A673 (cell line): Measurements from ENCODE around the gene FNDC11. TPM values are rescaled to one million over a fixed set of nuclear protein-coding genes. Genes with fewer than 3 reads are reported as not detected.
"Not testable (repeated sequence)": the region's sequence is repeated elsewhere in the genome, so short reads cannot be mapped to it uniquely, and the experiment has no call there.

Experiments
- BruUV-seq: library from RNA; stranded (reverse); fragments of 400-500 nt; replicated peaks from 2 replicates; lab custom pipeline; 2021; lab: Mats Ljungman, UMichigan
- CTCF ChIA-PET: fragments of 300-600 bp; sonication (Branson Sonifier 250); formaldehyde crosslinking; loops from one replicate; lab custom pipeline; 2022; ENCODE audit warnings: antibody characterized with exemption; lab: Charles Lee
- POLR2A ChIA-PET: fragments of 300-600 bp; sonication (Branson Sonifier 250); formaldehyde crosslinking; loops from one replicate; lab custom pipeline; 2022; ENCODE audit warnings: antibody characterized with exemption; ENCODE audit not compliant: low non-redundant PET; lab: Charles Lee
- DNase-seq: peaks from one replicate; pipeline ENCODE4 v3.0.0-alpha.2; 2015; ENCODE audit warnings: low spot score
- H3K27ac ChIP-seq: fragments of 200-600 bp; sonication (generic); 2 replicates; pipeline ENCODE4 v1.5.1; 2016; ENCODE audit warnings: mixed run types, low read depth, mild to moderate bottlenecking, mixed read lengths, antibody characterized with exemption, low read length; ENCODE audit not compliant: poor library complexity, severe bottlenecking
- H3K27me3 ChIP-seq: fragments of 200-600 bp; sonication (generic); replicated peaks from 2 replicates; pipeline ENCODE4 v1.6.1; 2017; ENCODE audit warnings: mixed run types, low read depth, mild to moderate bottlenecking, mixed read lengths, antibody characterized with exemption, low read length; ENCODE audit not compliant: insufficient read depth, poor library complexity
- H3K36me3 ChIP-seq: fragments of 200-600 bp; sonication (generic); 2 replicates; pipeline ENCODE4 v1.6.1; 2016; ENCODE audit warnings: mixed run types, mild to moderate bottlenecking, mixed read lengths, antibody characterized with exemption, low read length; ENCODE audit not compliant: insufficient read depth, poor library complexity, severe bottlenecking
- H3K4me1 ChIP-seq: fragments of 200-600 bp; sonication (generic); 2 replicates; pipeline ENCODE4 v1.6.1; 2017; ENCODE audit warnings: mixed run types, mild to moderate bottlenecking, mixed read lengths, antibody characterized with exemption, low read length; ENCODE audit not compliant: insufficient read depth, poor library complexity, severe bottlenecking
- H3K4me3 ChIP-seq: fragments of 200-600 bp; sonication (generic); 2 replicates; pipeline ENCODE4 v1.5.1; 2016; ENCODE audit warnings: low read depth, mixed run types, mild to moderate bottlenecking, mixed read lengths, low read length; ENCODE audit not compliant: poor library complexity, severe bottlenecking
- H3K9me3 ChIP-seq: fragments of 200-600 bp; sonication (generic); 2 replicates; pipeline ENCODE4 v1.6.1; 2016; ENCODE audit warnings: mixed run types, low read depth, mild to moderate bottlenecking, mixed read lengths, antibody characterized with exemption, low read length; ENCODE audit not compliant: poor library complexity, severe bottlenecking
- EZH2 ChIP-seq: fragments of 200-600 bp; sonication (generic); IDR thresholded peaks from 2 replicates; pipeline ENCODE4 v1.6.1; 2017; ENCODE audit warnings: borderline replicate concordance, low read depth, mild to moderate bottlenecking, mixed read lengths, antibody characterized with exemption, low read length; ENCODE audit not compliant: poor library complexity, severe bottlenecking
- intact Hi-C: fragments of 100-400 bp; cut with micrococcal nuclease; formaldehyde crosslinking; loops from one replicate; pipeline ENCODE4 v1.10.0; 2022; ENCODE audit not compliant: unreplicated experiment
- total RNA-seq: library from RNA; stranded (reverse); gene quantifications from 2 replicates; pipeline ENCODE4 v1.2.3, GENCODE V29; 2021
- TF ChIP-seq, protein P1 (sequence below): fragments of 300-800, 200-600 bp; sonication (generic); conservative IDR thresholded peaks from 2 replicates; pipeline ENCODE4 v1.5.1; 2017; ENCODE audit warnings: low read depth, mild to moderate bottlenecking, antibody characterized with exemption, low read length, moderate library complexity, mixed read lengths

FNDC11 gene
- total RNA-seq, 1 experiment from 2014 or later, result 0.21 TPM

DNA sequence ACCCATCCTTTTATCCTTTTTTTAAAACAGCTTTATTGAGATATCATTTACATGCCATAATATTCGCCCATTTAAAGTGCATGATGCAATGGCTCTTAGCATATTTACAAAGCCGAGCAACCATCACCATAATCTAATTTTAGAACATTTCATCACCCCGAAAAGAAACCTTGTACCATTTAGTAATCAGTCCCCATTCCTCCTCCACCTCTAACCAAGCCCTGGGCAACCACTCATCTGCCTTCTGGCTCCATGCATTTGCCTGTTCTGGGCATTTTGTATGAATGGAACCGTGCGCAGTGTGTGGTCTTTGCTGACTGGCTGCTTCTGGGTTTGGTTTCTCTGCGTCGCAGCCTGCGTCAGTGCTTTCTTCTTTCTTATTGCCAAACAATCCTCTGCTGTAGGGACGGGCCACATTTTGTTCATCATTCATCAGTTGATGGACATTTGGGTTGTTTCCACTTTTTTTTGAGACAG is 44.8 kb upstream of the FNDC11 start:
- intact Hi-C loops, result no loop called here
- Histone ChIP-seq H3K27me3 (peaks cover 7% of the 10 kb centered on the region), H3K9me3 (no peaks in the 10 kb centered on the region), H3K4me1 (no peaks in the 10 kb centered on the region), H3K36me3 (no peaks in the 10 kb centered on the region), H3K27ac (no peak overlapping the region), H3K4me3 (no peak overlapping the region)
- BruUV-seq, result no TSS peak
- DNase-seq, result no peak
- ChIA-PET CTCF (no interaction called here), POLR2A (no interaction called here)
- no peak for TF ChIP-seq EZH2
- TF ChIP-seq, protein P1, sequence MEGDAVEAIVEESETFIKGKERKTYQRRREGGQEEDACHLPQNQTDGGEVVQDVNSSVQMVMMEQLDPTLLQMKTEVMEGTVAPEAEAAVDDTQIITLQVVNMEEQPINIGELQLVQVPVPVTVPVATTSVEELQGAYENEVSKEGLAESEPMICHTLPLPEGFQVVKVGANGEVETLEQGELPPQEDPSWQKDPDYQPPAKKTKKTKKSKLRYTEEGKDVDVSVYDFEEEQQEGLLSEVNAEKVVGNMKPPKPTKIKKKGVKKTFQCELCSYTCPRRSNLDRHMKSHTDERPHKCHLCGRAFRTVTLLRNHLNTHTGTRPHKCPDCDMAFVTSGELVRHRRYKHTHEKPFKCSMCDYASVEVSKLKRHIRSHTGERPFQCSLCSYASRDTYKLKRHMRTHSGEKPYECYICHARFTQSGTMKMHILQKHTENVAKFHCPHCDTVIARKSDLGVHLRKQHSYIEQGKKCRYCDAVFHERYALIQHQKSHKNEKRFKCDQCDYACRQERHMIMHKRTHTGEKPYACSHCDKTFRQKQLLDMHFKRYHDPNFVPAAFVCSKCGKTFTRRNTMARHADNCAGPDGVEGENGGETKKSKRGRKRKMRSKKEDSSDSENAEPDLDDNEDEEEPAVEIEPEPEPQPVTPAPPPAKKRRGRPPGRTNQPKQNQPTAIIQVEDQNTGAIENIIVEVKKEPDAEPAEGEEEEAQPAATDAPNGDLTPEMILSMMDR, result no peak

GRCh38 chr20:63513207-63513606 is 40.8 kb upstream of the FNDC11 start:
- no peak overlapping the region for H3K4me3 ChIP-seq
- no peak for TF ChIP-seq EZH2
- TF ChIP-seq, protein P1, result no peak
- CTCF ChIA-PET, result no interaction called here
- no peak overlapping the region for H3K27ac ChIP-seq
- no peaks in the 10 kb centered on the region for H3K4me1 ChIP-seq
- intact Hi-C loops, result no loop called here
- BruUV-seq, result no TSS peak
- no peak for DNase-seq
- POLR2A ChIA-PET, result no interaction called here
- H3K27me3 ChIP-seq, result peaks cover 7% of the 10 kb centered on the region
- no peaks in the 10 kb centered on the region for H3K9me3 ChIP-seq
- no peaks in the 10 kb centered on the region for H3K36me3 ChIP-seq

- CTCF ChIA-PET, H3K27me3 ChIP-seq, H3K4me3 ChIP-seq, intact Hi-C loops, H3K4me1 ChIP-seq, H3K36me3 ChIP-seq, H3K27ac ChIP-seq, POLR2A ChIA-PET, BruUV-seq, H3K9me3 ChIP-seq, DNase-seq: not testable (repeated sequence)
Observed at GRCh38 chr20:63514520-63514919, 39.4 kb upstream of the FNDC11 start.
